ENCODE results near the gene CHCHD4.

- TF ChIP-seq SIN3A (IDR thresholded peaks at IDR 0.05; ENCODE audit: borderline replicate concordance, insufficient read depth, low read length) (no peak), FOXP2 (optimal IDR thresholded peaks at IDR 0.05; ENCODE audit: borderline replicate concordance, extremely low read depth, extremely low read length, insufficient read depth) (no peak), POLR2AphosphoS5 (IDR thresholded peaks at IDR 0.05; ENCODE audit: low read depth, low read length) (no peak)
- TF ChIP-seq, protein P1, sequence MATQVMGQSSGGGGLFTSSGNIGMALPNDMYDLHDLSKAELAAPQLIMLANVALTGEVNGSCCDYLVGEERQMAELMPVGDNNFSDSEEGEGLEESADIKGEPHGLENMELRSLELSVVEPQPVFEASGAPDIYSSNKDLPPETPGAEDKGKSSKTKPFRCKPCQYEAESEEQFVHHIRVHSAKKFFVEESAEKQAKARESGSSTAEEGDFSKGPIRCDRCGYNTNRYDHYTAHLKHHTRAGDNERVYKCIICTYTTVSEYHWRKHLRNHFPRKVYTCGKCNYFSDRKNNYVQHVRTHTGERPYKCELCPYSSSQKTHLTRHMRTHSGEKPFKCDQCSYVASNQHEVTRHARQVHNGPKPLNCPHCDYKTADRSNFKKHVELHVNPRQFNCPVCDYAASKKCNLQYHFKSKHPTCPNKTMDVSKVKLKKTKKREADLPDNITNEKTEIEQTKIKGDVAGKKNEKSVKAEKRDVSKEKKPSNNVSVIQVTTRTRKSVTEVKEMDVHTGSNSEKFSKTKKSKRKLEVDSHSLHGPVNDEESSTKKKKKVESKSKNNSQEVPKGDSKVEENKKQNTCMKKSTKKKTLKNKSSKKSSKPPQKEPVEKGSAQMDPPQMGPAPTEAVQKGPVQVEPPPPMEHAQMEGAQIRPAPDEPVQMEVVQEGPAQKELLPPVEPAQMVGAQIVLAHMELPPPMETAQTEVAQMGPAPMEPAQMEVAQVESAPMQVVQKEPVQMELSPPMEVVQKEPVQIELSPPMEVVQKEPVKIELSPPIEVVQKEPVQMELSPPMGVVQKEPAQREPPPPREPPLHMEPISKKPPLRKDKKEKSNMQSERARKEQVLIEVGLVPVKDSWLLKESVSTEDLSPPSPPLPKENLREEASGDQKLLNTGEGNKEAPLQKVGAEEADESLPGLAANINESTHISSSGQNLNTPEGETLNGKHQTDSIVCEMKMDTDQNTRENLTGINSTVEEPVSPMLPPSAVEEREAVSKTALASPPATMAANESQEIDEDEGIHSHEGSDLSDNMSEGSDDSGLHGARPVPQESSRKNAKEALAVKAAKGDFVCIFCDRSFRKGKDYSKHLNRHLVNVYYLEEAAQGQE (IDR thresholded peaks at IDR 0.05; ENCODE audit: insufficient read depth in 1 of 2, low read depth in 2 of 2, low read length in 2 of 2): no peak
Measured at GRCh38 chr3:14097616-14098391, 26.9 kb downstream of the CHCHD4 start.

All from PFSK-1 (cell line).